PC-9 (cell line): Measurements from ENCODE around the gene DYNC1I2.

Experiments
- EZH2 ChIP-seq: fragments of 200-600 bp; sonication (generic); IDR thresholded peaks from 2 replicates; pipeline ENCODE4 v1.8.0; 2017; ENCODE audit warnings: antibody characterized with exemption, low read depth
- TF ChIP-seq, protein P1 (sequence below): fragments of 200-600 bp; sonication (generic); conservative IDR thresholded peaks from 2 replicates; pipeline ENCODE4 v1.6.1; 2017; ENCODE audit warnings: mixed run types, antibody characterized with exemption, mild to moderate bottlenecking, moderate library complexity

GRCh38 chr2:171785450-171785849, 98.2 kb downstream of the DYNC1I2 start:
- TF ChIP-seq, protein P1, sequence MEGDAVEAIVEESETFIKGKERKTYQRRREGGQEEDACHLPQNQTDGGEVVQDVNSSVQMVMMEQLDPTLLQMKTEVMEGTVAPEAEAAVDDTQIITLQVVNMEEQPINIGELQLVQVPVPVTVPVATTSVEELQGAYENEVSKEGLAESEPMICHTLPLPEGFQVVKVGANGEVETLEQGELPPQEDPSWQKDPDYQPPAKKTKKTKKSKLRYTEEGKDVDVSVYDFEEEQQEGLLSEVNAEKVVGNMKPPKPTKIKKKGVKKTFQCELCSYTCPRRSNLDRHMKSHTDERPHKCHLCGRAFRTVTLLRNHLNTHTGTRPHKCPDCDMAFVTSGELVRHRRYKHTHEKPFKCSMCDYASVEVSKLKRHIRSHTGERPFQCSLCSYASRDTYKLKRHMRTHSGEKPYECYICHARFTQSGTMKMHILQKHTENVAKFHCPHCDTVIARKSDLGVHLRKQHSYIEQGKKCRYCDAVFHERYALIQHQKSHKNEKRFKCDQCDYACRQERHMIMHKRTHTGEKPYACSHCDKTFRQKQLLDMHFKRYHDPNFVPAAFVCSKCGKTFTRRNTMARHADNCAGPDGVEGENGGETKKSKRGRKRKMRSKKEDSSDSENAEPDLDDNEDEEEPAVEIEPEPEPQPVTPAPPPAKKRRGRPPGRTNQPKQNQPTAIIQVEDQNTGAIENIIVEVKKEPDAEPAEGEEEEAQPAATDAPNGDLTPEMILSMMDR, result no peak
- no peak for TF ChIP-seq EZH2
